Peyer's patch (tissue), 4 donors: Measurements from ENCODE around the gene ARCN1. TPM values are rescaled to one million over a fixed set of nuclear protein-coding genes. Genes with fewer than 3 reads are reported as not detected.

Source experiments
- DNase-seq, 3 donors: peaks; one replicate each; pipeline ENCODE4 v3.0.0-alpha.2; 2017 to 2019
- H3K27ac ChIP-seq, 4 donors: fragments of 200-600 bp; sonication (generic); one replicate each; pipeline ENCODE4 v1.5.1; 2016 to 2019
- H3K27me3 ChIP-seq, 2 donors: fragments of 200-600 bp; sonication (generic); one replicate each; pipeline ENCODE4 v1.5.1; 2019
- H3K36me3 ChIP-seq, 3 donors: fragments of 200-600 bp; sonication (generic); one replicate each; pipeline ENCODE4 v1.5.1; 2016 to 2019
- H3K4me1 ChIP-seq, 4 donors: fragments of 200-600 bp; sonication (generic); one replicate each; pipeline ENCODE4 v1.5.1; 2016 to 2019
- H3K4me3 ChIP-seq, 4 donors: fragments of 200-600 bp; sonication (generic); 1 replicate in 3 of 4; 2 replicates in 1 of 4; pipeline ENCODE4 v1.5.1; 2016 to 2019; ENCODE audit warnings: mild to moderate bottlenecking in 1 of 4
- H3K9me3 ChIP-seq, 4 donors: fragments of 200-600 bp; sonication (generic); one replicate each; pipeline ENCODE4 v1.5.1; 2016 to 2019; ENCODE audit warnings: mild to moderate bottlenecking in 1 of 4
- CTCF ChIP-seq, 6 experiments: fragments of 450-650 bp in 4 of 6; fragments of 200-600 bp in 2 of 6; sonication (generic) in 1 of 6; IDR thresholded peaks; one replicate each; pipeline ENCODE4 v1.5.1; 2017 to 2019; ENCODE audit warnings: antibody characterized with exemption in 6 of 6, mild to moderate bottlenecking in 3 of 6, moderate library complexity in 1 of 6
- POLR2A ChIP-seq, 2 donors: fragments of 450-650 bp; IDR thresholded peaks; one replicate each; pipeline ENCODE4 v1.5.1; 2017; ENCODE audit warnings: antibody characterized with exemption in 2 of 2, mild to moderate bottlenecking in 2 of 2, moderate library complexity in 2 of 2
- total RNA-seq, 4 donors: library from RNA; depleted of rRNA; stranded (reverse); fragments of >200 nt; gene quantifications; one replicate each; pipeline ENCODE4 v1.1.0, GENCODE V29; 2016

ARCN1 gene
- total RNA-seq, 4 donors from 2014 or later: 54.5 to 116 (median 91.0) TPM

DNA sequence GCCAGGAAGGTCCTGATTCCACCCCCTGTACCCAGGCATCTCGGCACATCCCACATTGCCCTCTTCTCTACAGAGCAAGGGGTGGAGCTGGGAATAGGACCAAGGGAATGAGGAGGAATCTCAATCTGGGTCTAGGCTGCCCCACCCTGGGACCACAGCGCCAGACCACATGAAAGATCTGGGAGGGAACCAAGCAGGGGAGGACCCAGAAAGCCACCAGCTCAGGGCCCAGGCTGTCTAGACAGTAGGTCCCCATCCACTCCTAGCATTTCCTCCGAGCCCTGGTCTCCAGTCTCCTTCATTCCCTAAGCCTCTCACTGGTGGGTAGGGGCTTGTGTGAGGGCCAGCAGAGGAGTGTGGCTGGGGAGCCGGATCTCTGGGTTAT is 46.8 kb downstream of the ARCN1 start:
- no peaks in the 10 kb centered on the region for H3K27me3 ChIP-seq
- DNase-seq: peak in 1 of 3 donors; percentile 44
- H3K9me3 ChIP-seq: no peaks in the 10 kb centered on the region
- TF ChIP-seq POLR2A (IDR thresholded peaks at IDR 0.05) (no peak), CTCF (IDR thresholded peaks at IDR 0.05) (no peak)
- H3K4me1 ChIP-seq: peaks cover 0 to 50% (median 4%) of the 10 kb centered on the region in 4 donors
- peaks cover 0 to 23% (median 0%) of the 10 kb centered on the region in 3 donors for H3K36me3 ChIP-seq
- no peak overlapping the region for H3K4me3 ChIP-seq
- H3K27ac ChIP-seq: peak overlapping the region; percentile 36 to 81 (median 64)

DNA sequence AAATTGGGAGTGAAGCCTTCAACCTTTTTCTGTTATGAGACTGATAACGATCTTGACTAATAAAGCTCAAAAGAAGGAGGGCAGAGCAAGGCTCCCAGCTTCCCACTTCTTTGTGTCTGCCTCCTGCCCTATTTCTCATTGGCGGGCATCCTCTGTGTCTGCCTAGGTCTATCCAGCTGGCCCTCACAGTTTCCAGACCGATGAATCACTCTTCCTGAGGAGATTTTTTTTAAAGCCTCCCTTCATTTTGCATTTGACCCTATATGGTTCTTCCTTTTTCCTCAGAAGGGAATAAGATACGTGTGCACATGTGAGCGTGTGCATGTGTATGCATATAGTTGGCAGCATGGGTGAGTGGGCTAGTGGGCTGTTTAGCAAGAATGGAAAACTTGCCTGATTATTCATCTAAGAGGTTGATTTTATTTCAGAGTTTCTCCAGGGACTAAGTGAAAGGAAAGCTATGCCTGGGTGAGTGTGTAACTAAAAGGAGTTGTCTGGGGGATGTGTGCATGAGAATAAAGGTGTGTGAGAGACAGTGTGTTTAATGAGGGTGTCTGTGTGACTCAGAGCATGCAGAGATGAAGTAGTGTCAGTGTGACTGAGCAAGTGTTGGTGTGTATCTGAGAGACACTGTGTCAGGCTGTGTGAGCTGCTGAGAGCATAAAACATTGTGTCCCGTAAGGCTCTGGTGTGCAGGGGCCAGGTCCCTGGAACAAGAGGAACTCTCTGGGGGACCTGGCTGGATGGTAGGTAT is 47.4 kb downstream of the ARCN1 start:
- Histone ChIP-seq H3K36me3 (peaks cover 0 to 17% (median 0%) of the 10 kb centered on the region in 3 donors), H3K4me1 (peaks cover 0 to 50% (median 4%) of the 10 kb centered on the region in 4 donors), H3K27me3 (no peaks in the 10 kb centered on the region), H3K27ac (peak overlapping the region; percentile 53 to 81 (median 69)), H3K4me3 (no peak overlapping the region), H3K9me3 (no peaks in the 10 kb centered on the region)
- DNase-seq: peak in 1 of 3 donors; percentile 20
- TF ChIP-seq CTCF (IDR thresholded peaks at IDR 0.05) (no peak), POLR2A (IDR thresholded peaks at IDR 0.05) (no peak)

- Histone ChIP-seq H3K36me3 (peaks cover 0 to 17% (median 0%) of the 10 kb centered on the region in 3 donors), H3K4me3 (peak overlapping the region; percentile 21 to 53 (median 40)), H3K27ac (peak overlapping the region; percentile 25 to 81 (median 68)), H3K27me3 (no peaks in the 10 kb centered on the region), H3K4me1 (peaks cover 0 to 56% (median 4%) of the 10 kb centered on the region in 4 donors), H3K9me3 (no peaks in the 10 kb centered on the region)
- peak in 1 of 3 donors; percentile 36 for DNase-seq
- TF ChIP-seq POLR2A (IDR thresholded peaks at IDR 0.05) (no peak), CTCF (IDR thresholded peaks at IDR 0.05) (no peak)
These were observed 48.4 kb downstream of the ARCN1 start for GRCh38 chr11:118620529-118621070.

- peak; percentile 38 to 82 (median 80) for DNase-seq
- Histone ChIP-seq H3K4me3 (peak overlapping the region; percentile 21 to 53 (median 40)), H3K4me1 (peaks cover 0 to 53% (median 4%) of the 10 kb centered on the region in 4 donors), H3K27ac (peak overlapping the region; percentile 25 to 81 (median 68)), H3K9me3 (no peaks in the 10 kb centered on the region), H3K36me3 (peaks cover 0 to 17% (median 0%) of the 10 kb centered on the region in 3 donors), H3K27me3 (no peaks in the 10 kb centered on the region)
- TF ChIP-seq POLR2A (IDR thresholded peaks at IDR 0.05) (no peak), CTCF (IDR thresholded peaks at IDR 0.05) (no peak)
These were observed 49.0 kb downstream of the ARCN1 start for GRCh38 chr11:118621071-118621783.

- no peaks in the 10 kb centered on the region for H3K9me3 ChIP-seq
- no peaks in the 10 kb centered on the region for H3K27me3 ChIP-seq
- peaks cover 0 to 47% (median 4%) of the 10 kb centered on the region in 4 donors for H3K4me1 ChIP-seq
- peak overlapping the region in 2 of 4 donors; percentile 52 to 53 for H3K4me3 ChIP-seq
- TF ChIP-seq CTCF (IDR thresholded peaks at IDR 0.05) (no peak), POLR2A (IDR thresholded peaks at IDR 0.05) (no peak)
- H3K36me3 ChIP-seq: peaks cover 0 to 14% (median 0%) of the 10 kb centered on the region in 3 donors
- peak in 1 of 3 donors; percentile 6 for DNase-seq
- H3K27ac ChIP-seq: peak overlapping the region; percentile 23 to 81 (median 68)
These were observed 49.7 kb downstream of the ARCN1 start for GRCh38 chr11:118621784-118622375.
